Retina (tissue), 1 donor: ENCODE results near the gene UNK.
"Not testable (repeated sequence)": the region's sequence is repeated elsewhere in the genome, so short reads cannot be mapped to it uniquely, and the experiment has no call there.

Source experiments
- DNase-seq: peaks from one replicate; pipeline ENCODE4 v3.0.0-alpha.2; 2016

UNK gene

GRCh38 chr17:75839942-75840798 is 55.6 kb downstream of the UNK start:
- DNase-seq: no peak

GRCh38 chr17:75840799-75841164 is 56.2 kb downstream of the UNK start:
- no peak for DNase-seq

GRCh38 chr17:75842411-75842810 is 57.8 kb downstream of the UNK start:
- DNase-seq: no peak

- no peak for DNase-seq
Observed at GRCh38 chr17:75842963-75843576, 58.5 kb downstream of the UNK start.

GRCh38 chr17:75843577-75844529 is 59.2 kb downstream of the UNK start, which contains the start of gene UNC13D:
Gene UNC13D (minus strand): TSS chr17:75844404. CDS start chr17:75844337, 67 bp downstream.
- peak; percentile 7 for DNase-seq

- DNase-seq: no peak
Observed at GRCh38 chr17:75844530-75845057, 60.0 kb downstream of the UNK start.

GRCh38 chr17:75845058-75845711 is 60.6 kb downstream of the UNK start:
- DNase-seq: peak; percentile 77

- no peak for DNase-seq
Observed at GRCh38 chr17:75845933-75846691, 61.5 kb downstream of the UNK start.

GRCh38 chr17:75846692-75847613 is 62.3 kb downstream of the UNK start:
- no peak for DNase-seq

- no peak for DNase-seq
Observed at GRCh38 chr17:75847614-75848522, 63.3 kb downstream of the UNK start.

- peak; percentile 30 for DNase-seq
Observed at GRCh38 chr17:75848523-75849278, 64.1 kb downstream of the UNK start.

- no peak for DNase-seq
Observed at GRCh38 chr17:75849279-75849646, 64.7 kb downstream of the UNK start.

- no peak for DNase-seq
Observed at GRCh38 chr17:75849724-75850123, 65.1 kb downstream of the UNK start.

GRCh38 chr17:75850928-75851692 is 66.5 kb downstream of the UNK start:
- no peak for DNase-seq

GRCh38 chr17:75851693-75851991 is 67.0 kb downstream of the UNK start:
- not testable (repeated sequence) for DNase-seq

GRCh38 chr17:75853433-75853832 is 68.8 kb downstream of the UNK start:
- no peak for DNase-seq

- DNase-seq: no peak
Observed at GRCh38 chr17:75854101-75854748, 69.6 kb downstream of the UNK start.
